Neural cell (in vitro differentiated cells): Measurements from ENCODE around the gene PRPF40B. TPM values are rescaled to one million over a fixed set of nuclear protein-coding genes. Genes with fewer than 3 reads are reported as not detected.

Experiments used
- H2AFZ ChIP-seq: fragments of 200-600, 300-800 bp; sonication (generic), shearing (Covaris generic); 2 replicates; pipeline ENCODE4 v1.6.0; 2014; ENCODE audit warnings: low read depth, mild to moderate bottlenecking, antibody characterized with exemption, low read length, moderate library complexity
- H3F3A ChIP-seq: fragments of 200-600 bp; shearing (Covaris generic); 2 replicates; pipeline ENCODE4 v1.6.1; 2016; ENCODE audit warnings: mild to moderate bottlenecking, moderate library complexity, mixed read lengths, antibody characterized with exemption, low read length; ENCODE audit not compliant: insufficient read depth, poor library complexity, severe bottlenecking
- H3K27ac ChIP-seq: fragments of 200-600, 300-800 bp; sonication (generic), shearing (Covaris generic); 2 replicates; pipeline ENCODE4 v1.5.1; 2014; ENCODE audit warnings: mild to moderate bottlenecking, low read length, moderate library complexity
- H3K27me3 ChIP-seq: fragments of 300-800, 200-600 bp; sonication (generic), shearing (Covaris generic); 2 replicates; pipeline ENCODE4 v1.6.0; 2014; ENCODE audit warnings: mild to moderate bottlenecking, low read depth, low read length, moderate library complexity; ENCODE audit not compliant: insufficient read depth
- H3K36me3 ChIP-seq: fragments of 300-800, 200-600 bp; sonication (generic), shearing (Covaris generic); 2 replicates; pipeline ENCODE4 v1.5.1; 2014; ENCODE audit warnings: mild to moderate bottlenecking, antibody characterized with exemption, low read length, moderate library complexity; ENCODE audit not compliant: insufficient read depth
- H3K4me2 ChIP-seq: fragments of 300-800, 200-600 bp; sonication (generic), shearing (Covaris generic); 2 replicates; pipeline ENCODE4 v1.6.0; 2014; ENCODE audit warnings: mild to moderate bottlenecking, low read length
- H3K4me3 ChIP-seq: fragments of 300-800, 200-600 bp; sonication (generic), shearing (Covaris generic); 2 replicates; pipeline ENCODE4 v1.5.1; 2014; ENCODE audit warnings: mild to moderate bottlenecking, low read length, moderate library complexity
- H3K79me2 ChIP-seq: fragments of 200-600 bp; shearing (Covaris generic); replicated peaks from 2 replicates; pipeline ENCODE4 v1.6.0; 2014; ENCODE audit warnings: mild to moderate bottlenecking, low read length, moderate library complexity; ENCODE audit not compliant: insufficient read depth
- H3K9ac ChIP-seq: fragments of 300-800, 200-600 bp; sonication (generic), shearing (Covaris generic); 2 replicates; pipeline ENCODE4 v1.6.1; 2016; ENCODE audit warnings: mild to moderate bottlenecking, low read length, mixed read lengths
- H3K9me2 ChIP-seq: fragments of 200-600 bp; shearing (Covaris generic); 2 replicates; pipeline ENCODE4 v1.6.1; 2016; ENCODE audit warnings: mild to moderate bottlenecking, low read length, mixed read lengths; ENCODE audit not compliant: insufficient read depth
- H3K9me3 ChIP-seq: fragments of 200-600, 300-800 bp; sonication (generic), shearing (Covaris generic); 2 replicates; pipeline ENCODE4 v1.6.1; 2016; ENCODE audit warnings: mild to moderate bottlenecking, mixed run types, low read length, moderate library complexity, mixed read lengths
- H4K20me1 ChIP-seq: fragments of 200-600 bp; shearing (Covaris generic); 2 replicates; pipeline ENCODE4 v1.6.1; 2016; ENCODE audit warnings: mild to moderate bottlenecking, mixed run types; ENCODE audit not compliant: insufficient read depth
- CTCF ChIP-seq: fragments of 450-650 bp; IDR thresholded peaks from 2 replicates; pipeline ENCODE4 v1.5.1; 2014; ENCODE audit warnings: antibody characterized with exemption, mild to moderate bottlenecking, moderate library complexity; ENCODE audit not compliant: poor library complexity, severe bottlenecking
- EP300 ChIP-seq: fragments of 450-650 bp; conservative IDR thresholded peaks from 2 replicates; pipeline ENCODE4 v1.6.1; 2014; ENCODE audit warnings: antibody characterized with exemption, mild to moderate bottlenecking, moderate library complexity; ENCODE audit not compliant: poor library complexity, severe bottlenecking
- EZH2 ChIP-seq: fragments of 200-600, 300-800 bp; shearing (Covaris generic), sonication (generic); IDR thresholded peaks from 2 replicates; pipeline ENCODE4 v1.6.1; 2014; ENCODE audit warnings: antibody characterized with exemption, low read length, borderline replicate concordance, mild to moderate bottlenecking; ENCODE audit not compliant: insufficient read depth, poor library complexity, severe bottlenecking
- MXI1 ChIP-seq: fragments of 450-650 bp; conservative IDR thresholded peaks from 2 replicates; pipeline ENCODE4 v1.6.1; 2014; ENCODE audit warnings: antibody characterized with exemption, mild to moderate bottlenecking; ENCODE audit not compliant: poor library complexity, severe bottlenecking
- POLR2AphosphoS5 ChIP-seq: IDR thresholded peaks from 2 replicates; pipeline ENCODE4 v1.6.1; 2012
- RAD21 ChIP-seq: fragments of 450-650 bp; conservative IDR thresholded peaks from 2 replicates; pipeline ENCODE4 v1.6.1; 2014; ENCODE audit warnings: antibody characterized with exemption, mild to moderate bottlenecking, moderate library complexity
- REST ChIP-seq: IDR thresholded peaks from 2 replicates; pipeline ENCODE4 v1.6.1; 2012; ENCODE audit warnings: borderline replicate concordance
- SMC3 ChIP-seq: fragments of 450-650 bp; conservative IDR thresholded peaks from 2 replicates; pipeline ENCODE4 v1.6.1; 2014; ENCODE audit warnings: antibody characterized with exemption, mild to moderate bottlenecking, moderate library complexity; ENCODE audit not compliant: poor library complexity
- TAF1 ChIP-seq: IDR thresholded peaks from 2 replicates; pipeline ENCODE4 v1.6.1; 2012; ENCODE audit warnings: low read depth
- polyA plus RNA-seq: library from polyadenylated mRNA; depleted of rRNA; stranded (reverse); fragments of >200 nt; gene quantifications from 2 replicates; pipeline ENCODE4 v1.2.3, GENCODE V29; 2014

The PRPF40B gene
- polyA plus RNA-seq, 1 donor from 2014 or later: 42.0 TPM

- H3K79me2 ChIP-seq: no peaks in the 10 kb centered on the region
- no peaks in the 10 kb centered on the region for H4K20me1 ChIP-seq
- H3K9me2 ChIP-seq: no peaks in the 10 kb centered on the region
- no peaks in the 10 kb centered on the region for H3K27me3 ChIP-seq
- H3K36me3 ChIP-seq: no peaks in the 10 kb centered on the region
- H3K4me3 ChIP-seq: no peak overlapping the region
- no peaks in the 10 kb centered on the region for H3K9me3 ChIP-seq
- no peak overlapping the region for H3K27ac ChIP-seq
- H3F3A ChIP-seq: no peaks in the 10 kb centered on the region
- TF ChIP-seq EZH2 (no peak), SMC3 (no peak), MXI1 (no peak), POLR2AphosphoS5 (no peak), EP300 (no peak), RAD21 (no peak), CTCF (no peak), REST (no peak), TAF1 (no peak)
- no peak overlapping the region for H3K9ac ChIP-seq
- H2AFZ ChIP-seq: no peak overlapping the region
- H3K4me2 ChIP-seq: no peak overlapping the region
These were observed 35.1 kb upstream of the PRPF40B start for GRCh38 chr12:49588281-49588680.

GRCh38 chr12:49588721-49589516 is 34.4 kb upstream of the PRPF40B start:
- H3K4me2 ChIP-seq: no peak overlapping the region
- no peaks in the 10 kb centered on the region for H3K79me2 ChIP-seq
- no peak for TF ChIP-seq TAF1
- no peak for TF ChIP-seq RAD21
- TF ChIP-seq CTCF: no peak
- no peaks in the 10 kb centered on the region for H3F3A ChIP-seq
- no peak overlapping the region for H3K4me3 ChIP-seq
- H3K9me2 ChIP-seq: no peaks in the 10 kb centered on the region
- H3K9ac ChIP-seq: no peak overlapping the region
- no peaks in the 10 kb centered on the region for H3K27me3 ChIP-seq
- no peaks in the 10 kb centered on the region for H3K36me3 ChIP-seq
- H4K20me1 ChIP-seq: no peaks in the 10 kb centered on the region
- H2AFZ ChIP-seq: no peak overlapping the region
- H3K27ac ChIP-seq: no peak overlapping the region
- H3K9me3 ChIP-seq: no peaks in the 10 kb centered on the region
